Cerebellar nuclear complex (tissue), 1 donor: ENCODE data around the gene ADIRF.
"Not testable (repeated sequence)": the region's sequence is repeated elsewhere in the genome, so short reads cannot be mapped to it uniquely, and the experiment has no call there.

Experiments
- DNase-seq, 2 experiments: peaks; one replicate each; lab custom pipeline; 2025; lab: John Stamatoyannopoulos, UW

Gene ADIRF

GRCh38 chr10:86960863-86961434 is 7.3 kb upstream of the ADIRF start:
- no peak for DNase-seq

GRCh38 chr10:86961481-86962091 is 6.7 kb upstream of the ADIRF start:
- no peak for DNase-seq

- DNase-seq, result no peak
These were observed 5.9 kb upstream of the ADIRF start for GRCh38 chr10:86962136-86962980.

- DNase-seq, result no peak
These were observed 5.3 kb upstream of the ADIRF start for GRCh38 chr10:86962981-86963310.

- no peak for DNase-seq
These were observed 4.9 kb upstream of the ADIRF start for GRCh38 chr10:86963341-86963919.

GRCh38 chr10:86964061-86964846 is 4.0 kb upstream of the ADIRF start:
- no peak for DNase-seq

- no peak for DNase-seq
These were observed 3.5 kb upstream of the ADIRF start for GRCh38 chr10:86964847-86965190.

GRCh38 chr10:86965986-86966654 is 2.2 kb upstream of the ADIRF start:
- DNase-seq, result no peak

- DNase-seq, result no peak
These were observed 771 bp upstream of the ADIRF start for GRCh38 chr10:86967481-86967941.

GRCh38 chr10:86968994-86969355 is 693 bp downstream of the ADIRF start:
- no peak for DNase-seq

GRCh38 chr10:86969421-86970041 is 1.2 kb downstream of the ADIRF start:
- DNase-seq, result no peak

- no peak for DNase-seq
These were observed 2.1 kb downstream of the ADIRF start for GRCh38 chr10:86970162-86970981.

GRCh38 chr10:86970982-86971231 is 2.6 kb downstream of the ADIRF start:
- DNase-seq, result no peak

- DNase-seq, result no peak
These were observed 3.1 kb downstream of the ADIRF start for GRCh38 chr10:86971232-86971991.

- DNase-seq, result no peak
These were observed 4.5 kb downstream of the ADIRF start for GRCh38 chr10:86972613-86973380.

- no peak for DNase-seq
These were observed 6.2 kb downstream of the ADIRF start for GRCh38 chr10:86974484-86974883.

GRCh38 chr10:86976362-86977056 is 8.2 kb downstream of the ADIRF start:
- no peak for DNase-seq

GRCh38 chr10:86978457-86978856 is 10.2 kb downstream of the ADIRF start:
- DNase-seq, result not testable (repeated sequence)
